Activated CD8-positive, alpha-beta T cell treated with anti-CD3 and anti-CD28 coated beads for 36 hours (primary cell): ENCODE measurements around the gene TM4SF20. TPM values are rescaled to one million over a fixed set of nuclear protein-coding genes. Genes with fewer than 3 reads are reported as not detected.

Source experiments
- ATAC-seq: fragments of 200-7000 bp; cut with Tn5 transposase; one replicate; pipeline ENCODE4 v1.10.0; 2021; ENCODE audit warnings: mild to moderate bottlenecking, moderate library complexity
- CTCF ChIA-PET: fragments of 350-600 bp; sonication (Branson Sonifier 250); formaldehyde crosslinking; loops from one replicate; lab custom pipeline; 2021; ENCODE audit warnings: antibody characterized with exemption; lab: Charles Lee
- POLR2A ChIA-PET: fragments of 350-600 bp; sonication (Branson Sonifier 250); formaldehyde crosslinking; loops from one replicate; lab custom pipeline; 2021; ENCODE audit warnings: antibody characterized with exemption; lab: Charles Lee
- DNase-seq: peaks from one replicate; pipeline ENCODE4 v3.0.0-alpha.2; 2020
- H3K27ac Mint-ChIP-seq: one replicate; pipeline ENCODE4 v1.8.0; 2021; ENCODE audit warnings: mild to moderate bottlenecking, mixed read lengths
- H3K27me3 Mint-ChIP-seq: one replicate; pipeline ENCODE4 v1.8.0; 2021; ENCODE audit warnings: mixed read lengths
- H3K36me3 Mint-ChIP-seq: one replicate; pipeline ENCODE4 v1.8.0; 2021; ENCODE audit warnings: low read depth, mixed read lengths
- H3K4me1 Mint-ChIP-seq: one replicate; pipeline ENCODE4 v1.8.0; 2021; ENCODE audit warnings: low read depth, mixed read lengths
- H3K4me3 Mint-ChIP-seq: one replicate; pipeline ENCODE4 v1.8.0; 2021; ENCODE audit warnings: mild to moderate bottlenecking, moderate library complexity, mixed read lengths
- H3K9me3 Mint-ChIP-seq: one replicate; pipeline ENCODE4 v1.8.0; 2021; ENCODE audit warnings: mixed read lengths
- intact Hi-C: fragments of 100-400 bp; cut with micrococcal nuclease; formaldehyde crosslinking; loops from one replicate; pipeline ENCODE4 v1.10.0; 2022
- total RNA-seq, 2 experiments: library from RNA; stranded (reverse); gene quantifications; one replicate each; pipeline ENCODE4 v1.2.3, GENCODE V29; 2021
- TF ChIP-seq, protein P1 (sequence below): fragments of 200-600 bp; IDR thresholded peaks from one replicate; pipeline ENCODE4 v1.8.0; 2022; ENCODE audit warnings: antibody characterized with exemption, mild to moderate bottlenecking

The TM4SF20 gene
- total RNA-seq, 2 experiments from 2014 or later, result not detected

- Mint-ChIP-seq H3K4me3 (peak overlapping the region; percentile 90), H3K27ac (peak overlapping the region; percentile 95), H3K27me3 (no peaks in the 10 kb centered on the region), H3K4me1 (peaks cover 29% of the 10 kb centered on the region), H3K36me3 (no peaks in the 10 kb centered on the region), H3K9me3 (peaks cover 4% of the 10 kb centered on the region)
- intact Hi-C loops, result loop anchor here (5.0 kb wide), 1 partner anchor 136 kb away; no protein-coding TSS in a partner anchor
- no peak for DNase-seq
- ATAC-seq, result no peak
- POLR2A ChIA-PET, result interaction anchor here (0.9 to 1.1 kb wide), 2 partner anchors 134 to 342 kb away, joined by 3 read pairs; no protein-coding TSS in a partner anchor
- TF ChIP-seq, protein P1, sequence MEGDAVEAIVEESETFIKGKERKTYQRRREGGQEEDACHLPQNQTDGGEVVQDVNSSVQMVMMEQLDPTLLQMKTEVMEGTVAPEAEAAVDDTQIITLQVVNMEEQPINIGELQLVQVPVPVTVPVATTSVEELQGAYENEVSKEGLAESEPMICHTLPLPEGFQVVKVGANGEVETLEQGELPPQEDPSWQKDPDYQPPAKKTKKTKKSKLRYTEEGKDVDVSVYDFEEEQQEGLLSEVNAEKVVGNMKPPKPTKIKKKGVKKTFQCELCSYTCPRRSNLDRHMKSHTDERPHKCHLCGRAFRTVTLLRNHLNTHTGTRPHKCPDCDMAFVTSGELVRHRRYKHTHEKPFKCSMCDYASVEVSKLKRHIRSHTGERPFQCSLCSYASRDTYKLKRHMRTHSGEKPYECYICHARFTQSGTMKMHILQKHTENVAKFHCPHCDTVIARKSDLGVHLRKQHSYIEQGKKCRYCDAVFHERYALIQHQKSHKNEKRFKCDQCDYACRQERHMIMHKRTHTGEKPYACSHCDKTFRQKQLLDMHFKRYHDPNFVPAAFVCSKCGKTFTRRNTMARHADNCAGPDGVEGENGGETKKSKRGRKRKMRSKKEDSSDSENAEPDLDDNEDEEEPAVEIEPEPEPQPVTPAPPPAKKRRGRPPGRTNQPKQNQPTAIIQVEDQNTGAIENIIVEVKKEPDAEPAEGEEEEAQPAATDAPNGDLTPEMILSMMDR, result no peak
- CTCF ChIA-PET, result interaction anchor here (1.1 kb wide), 2 partner anchors 82 to 440 kb away, joined by 3 read pairs; no protein-coding TSS in a partner anchor
Measured at GRCh38 chr2:227325839-227326195, 53.3 kb downstream of the TM4SF20 start.

DNA sequence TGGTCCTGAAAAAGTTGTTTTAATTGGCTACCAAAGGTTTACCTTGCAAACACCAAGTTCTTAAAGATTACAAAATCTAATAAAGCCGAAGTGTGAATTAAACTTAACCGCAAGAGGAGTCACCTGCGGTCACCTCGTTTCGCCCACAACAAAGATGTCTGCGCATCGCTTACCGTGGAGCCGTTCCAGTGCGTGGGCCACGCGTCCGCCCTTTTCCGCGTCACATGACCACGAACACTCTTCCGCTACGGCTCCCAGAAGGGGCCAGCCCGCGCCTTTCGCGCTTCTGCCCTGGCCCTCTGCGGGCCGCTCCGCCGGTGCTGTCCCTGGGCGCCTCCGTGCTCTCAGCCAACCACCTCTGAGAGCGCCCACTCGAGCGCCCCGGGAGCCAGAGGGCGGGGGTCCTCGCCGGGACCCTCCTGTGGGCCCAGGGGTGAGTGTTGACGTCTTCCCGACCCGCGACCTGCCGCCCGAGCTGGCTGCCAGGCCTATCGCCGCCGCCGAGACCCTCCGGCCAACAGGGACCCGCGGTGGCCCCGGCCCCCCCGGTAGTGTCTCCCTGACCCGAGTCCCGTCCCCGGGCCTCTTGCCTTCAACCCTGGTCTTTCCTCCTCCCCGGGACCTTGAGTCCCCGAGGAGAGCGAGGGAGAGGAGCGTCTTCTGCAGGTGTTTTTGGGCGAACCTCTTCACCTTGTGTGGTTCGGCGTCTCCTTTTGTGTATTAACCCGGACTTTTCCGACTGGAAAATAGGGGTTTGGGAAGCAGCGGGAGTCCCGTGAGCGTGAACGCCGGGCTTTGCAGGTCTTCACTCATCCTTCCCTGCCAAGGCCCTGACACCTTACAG, 53.9 kb downstream of the TM4SF20 start, which contains the start of gene MFF:
Gene MFF, plus strand, starts transcription at position 257 of the 844 bp plus-strand sequence. CDS start 5,415 bp downstream, outside the sequence.
- no peaks in the 10 kb centered on the region for H3K27me3 Mint-ChIP-seq
- H3K4me1 Mint-ChIP-seq, result peaks cover 29% of the 10 kb centered on the region
- TF ChIP-seq, protein P1, result peak; percentile 40
- no peaks in the 10 kb centered on the region for H3K36me3 Mint-ChIP-seq
- ChIA-PET CTCF (interaction anchor here (1.1 kb wide), 2 partner anchors 82 to 441 kb away, joined by 3 read pairs; no protein-coding TSS in a partner anchor), POLR2A (interaction anchor here (0.9 to 1.1 kb wide), 2 partner anchors 135 to 341 kb away, joined by 3 read pairs; no protein-coding TSS in a partner anchor)
- ATAC-seq (peak; percentile 95), DNase-seq (peak; percentile 98)
- intact Hi-C loops, result loop anchor here (5.0 kb wide), 1 partner anchor 137 kb away; no protein-coding TSS in a partner anchor
- peak within 1 kb of the TSS; percentile 95 for H3K27ac Mint-ChIP-seq
- peaks cover 4% of the 10 kb centered on the region for H3K9me3 Mint-ChIP-seq
- peak within 1 kb of the TSS; percentile 90 for H3K4me3 Mint-ChIP-seq

GRCh38 chr2:227324642-227324994, 54.5 kb downstream of the TM4SF20 start:
- DNase-seq (no peak), ATAC-seq (no peak)
- intact Hi-C loops, result no loop called here
- POLR2A ChIA-PET, result interaction anchor here (1.1 kb wide), 1 partner anchor 135 kb away, joined by 3 read pairs; no protein-coding TSS in a partner anchor
- Mint-ChIP-seq H3K27me3 (no peaks in the 10 kb centered on the region), H3K4me1 (peaks cover 29% of the 10 kb centered on the region), H3K27ac (peak overlapping the region; percentile 75), H3K36me3 (no peaks in the 10 kb centered on the region), H3K4me3 (peak overlapping the region; percentile 90), H3K9me3 (peaks cover 4% of the 10 kb centered on the region)
- CTCF ChIA-PET, result no interaction called here
- TF ChIP-seq, protein P1, result no peak

DNA sequence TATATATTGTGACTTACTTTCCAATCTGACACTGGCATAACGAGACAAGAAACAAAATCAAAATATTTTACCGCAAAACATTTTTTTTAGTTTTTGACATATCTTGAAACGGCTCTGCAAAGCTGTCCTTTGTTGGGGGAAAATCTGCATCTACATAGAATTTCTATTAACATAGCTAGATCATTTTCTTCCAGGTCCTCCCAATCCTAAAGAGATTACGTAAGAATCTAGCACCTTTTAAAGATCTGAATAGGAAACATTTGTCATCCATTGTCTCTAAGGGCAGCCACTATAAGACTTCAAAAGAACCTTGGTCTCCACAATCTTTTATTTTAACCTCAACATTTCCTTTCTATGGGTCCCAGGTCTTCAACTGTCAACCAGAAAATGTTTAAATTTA, 55.3 kb downstream of the TM4SF20 start:
- TF ChIP-seq, protein P1, result no peak
- DNase-seq (no peak), ATAC-seq (no peak)
- no peak overlapping the region for H3K27ac Mint-ChIP-seq
- ChIA-PET POLR2A (no interaction called here), CTCF (no interaction called here)
- H3K4me1 Mint-ChIP-seq, result peaks cover 29% of the 10 kb centered on the region
- no peaks in the 10 kb centered on the region for H3K27me3 Mint-ChIP-seq
- peak overlapping the region; percentile 90 for H3K4me3 Mint-ChIP-seq
- intact Hi-C loops, result no loop called here
- no peaks in the 10 kb centered on the region for H3K36me3 Mint-ChIP-seq
- H3K9me3 Mint-ChIP-seq, result peaks cover 4% of the 10 kb centered on the region
